Measurements from ENCODE around the gene SDF4.

SDF4 gene

DNA sequence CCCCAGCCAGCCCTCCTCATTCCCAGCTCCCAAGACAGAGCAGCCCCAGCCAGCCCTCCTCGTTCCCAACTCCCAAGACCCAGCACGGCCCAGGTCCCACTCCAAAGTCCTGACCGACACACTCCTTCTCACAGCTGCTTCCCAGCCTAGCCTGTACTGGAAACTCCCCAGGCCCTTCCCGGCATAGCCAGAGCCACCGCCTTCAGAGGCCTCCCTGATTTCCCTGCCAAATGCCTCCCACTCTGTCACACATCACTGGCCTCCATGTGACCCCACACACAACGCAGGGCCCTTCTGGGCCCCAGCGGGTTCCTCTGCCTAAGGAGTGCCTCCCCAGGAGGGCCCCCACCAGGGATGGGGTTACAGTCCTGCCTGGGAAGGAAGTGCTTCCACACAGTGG is 39.0 kb upstream of the SDF4 start:
- ChIA-PET POLR2A (no interaction called here), CTCF (interaction anchor here (0.5 to 1.7 kb wide), 6 partner anchors 20 to 943 kb away, joined by 3 to 4 read pairs (median 3); no protein-coding TSS in a partner anchor)
- Histone ChIP-seq H3K9me3 (ENCODE audit: control insufficient read depth, insufficient read depth, low read depth, low read length) (no peaks in the 10 kb centered on the region), H3K36me3 (ENCODE audit: control insufficient read depth in 2 of 2, insufficient read depth in 1 of 2, low read length in 2 of 2) (peaks cover 7 to 63% of the 10 kb centered on the region in 2 experiments; a peak in 2 of 3 replicates), H3K27ac (ENCODE audit: extremely low read depth, low read depth, low read length) (no peak overlapping the region; the same call in 1 of the 2 replicates), H3K4me3 (ENCODE audit: low read depth, low read length) (no peak overlapping the region), H3K4me1 (ENCODE audit: control insufficient read depth, insufficient read depth, low read length) (0 out of 2 replicates have a peak, but pooled peaks cover 4% of the 10 kb centered on the region)
- TF ChIP-seq ZNF48 (tag by site-specific recombination; IDR thresholded peaks at IDR 0.05) (no peak), ZNF785 (tag by site-specific recombination; IDR thresholded peaks at IDR 0.05) (no peak), ZNF354C (tag by site-specific recombination; IDR thresholded peaks at IDR 0.05; ENCODE audit: borderline replicate concordance, low read depth) (no peak), ZBTB1 (tag by site-specific recombination; IDR thresholded peaks at IDR 0.05) (no peak), ZNF184 (tag by site-specific recombination; IDR thresholded peaks at IDR 0.05) (no peak), ZNF155 (tag by site-specific recombination; IDR thresholded peaks at IDR 0.05) (no peak), ZNF221 (tag by site-specific recombination; IDR thresholded peaks at IDR 0.05; ENCODE audit: borderline replicate concordance) (no peak), ZNF223 (tag by site-specific recombination; IDR thresholded peaks at IDR 0.05) (no peak), OSR2 (tag by site-specific recombination; IDR thresholded peaks at IDR 0.05) (no peak), ZNF335 (tag by site-specific recombination; conservative IDR thresholded peaks at IDR 0.05) (peak; percentile 22; the same call in 1 of the 2 replicates), ZNF623 (tag by site-specific recombination; IDR thresholded peaks at IDR 0.05) (no peak), ZNF311 (tag by site-specific recombination; IDR thresholded peaks at IDR 0.05; ENCODE audit: borderline replicate concordance) (no peak), GLIS2 (tag by site-specific recombination; IDR thresholded peaks at IDR 0.05) (peak; percentile 46; the same call in 1 of the 2 replicates), ZNF114 (tag by site-specific recombination; IDR thresholded peaks at IDR 0.05) (no peak), ZBTB21 (tag by site-specific recombination; IDR thresholded peaks at IDR 0.05) (no peak), ZNF324 (tag by site-specific recombination; IDR thresholded peaks at IDR 0.05) (no peak), WT1 (tag by site-specific recombination; IDR thresholded peaks at IDR 0.05) (no peak), ZFHX2 (tag by site-specific recombination; conservative IDR thresholded peaks at IDR 0.05) (peak; percentile 56), ZNF677 (tag by site-specific recombination; IDR thresholded peaks at IDR 0.05) (no peak), ZNF202 (tag by site-specific recombination; IDR thresholded peaks at IDR 0.05; ENCODE audit: borderline replicate concordance) (no peak), ZBTB48 (tag by site-specific recombination; IDR thresholded peaks at IDR 0.05) (no peak), ZNF391 (tag by site-specific recombination; IDR thresholded peaks at IDR 0.05; ENCODE audit: borderline replicate concordance, low read depth) (no peak), ZNF624 (tag by site-specific recombination; IDR thresholded peaks at IDR 0.05) (no peak), ZNF747 (tag by site-specific recombination; IDR thresholded peaks at IDR 0.05) (no peak), KLF7 (tag by site-specific recombination; IDR thresholded peaks at IDR 0.05; ENCODE audit: borderline replicate concordance) (no peak), ZIC2 (tag by site-specific recombination; IDR thresholded peaks at IDR 0.05) (peak; percentile 54; the same call in 1 of the 2 replicates), EGR2 (tag by site-specific recombination; IDR thresholded peaks at IDR 0.05; ENCODE audit: low read depth) (peak; percentile 70), ZNF768 (tag by site-specific recombination; IDR thresholded peaks at IDR 0.05) (no peak), ZSCAN16 (tag by site-specific recombination; IDR thresholded peaks at IDR 0.05) (no peak), SP7 (tag by site-specific recombination; IDR thresholded peaks at IDR 0.05) (no peak)
- TF ChIP-seq, protein P1, sequence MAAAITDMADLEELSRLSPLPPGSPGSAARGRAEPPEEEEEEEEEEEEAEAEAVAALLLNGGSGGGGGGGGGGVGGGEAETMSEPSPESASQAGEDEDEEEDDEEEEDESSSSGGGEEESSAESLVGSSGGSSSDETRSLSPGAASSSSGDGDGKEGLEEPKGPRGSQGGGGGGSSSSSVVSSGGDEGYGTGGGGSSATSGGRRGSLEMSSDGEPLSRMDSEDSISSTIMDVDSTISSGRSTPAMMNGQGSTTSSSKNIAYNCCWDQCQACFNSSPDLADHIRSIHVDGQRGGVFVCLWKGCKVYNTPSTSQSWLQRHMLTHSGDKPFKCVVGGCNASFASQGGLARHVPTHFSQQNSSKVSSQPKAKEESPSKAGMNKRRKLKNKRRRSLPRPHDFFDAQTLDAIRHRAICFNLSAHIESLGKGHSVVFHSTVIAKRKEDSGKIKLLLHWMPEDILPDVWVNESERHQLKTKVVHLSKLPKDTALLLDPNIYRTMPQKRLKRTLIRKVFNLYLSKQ (tag by site-specific recombination; IDR thresholded peaks at IDR 0.05; ENCODE audit: borderline replicate concordance) = no peak
- TF ChIP-seq, protein P2, sequence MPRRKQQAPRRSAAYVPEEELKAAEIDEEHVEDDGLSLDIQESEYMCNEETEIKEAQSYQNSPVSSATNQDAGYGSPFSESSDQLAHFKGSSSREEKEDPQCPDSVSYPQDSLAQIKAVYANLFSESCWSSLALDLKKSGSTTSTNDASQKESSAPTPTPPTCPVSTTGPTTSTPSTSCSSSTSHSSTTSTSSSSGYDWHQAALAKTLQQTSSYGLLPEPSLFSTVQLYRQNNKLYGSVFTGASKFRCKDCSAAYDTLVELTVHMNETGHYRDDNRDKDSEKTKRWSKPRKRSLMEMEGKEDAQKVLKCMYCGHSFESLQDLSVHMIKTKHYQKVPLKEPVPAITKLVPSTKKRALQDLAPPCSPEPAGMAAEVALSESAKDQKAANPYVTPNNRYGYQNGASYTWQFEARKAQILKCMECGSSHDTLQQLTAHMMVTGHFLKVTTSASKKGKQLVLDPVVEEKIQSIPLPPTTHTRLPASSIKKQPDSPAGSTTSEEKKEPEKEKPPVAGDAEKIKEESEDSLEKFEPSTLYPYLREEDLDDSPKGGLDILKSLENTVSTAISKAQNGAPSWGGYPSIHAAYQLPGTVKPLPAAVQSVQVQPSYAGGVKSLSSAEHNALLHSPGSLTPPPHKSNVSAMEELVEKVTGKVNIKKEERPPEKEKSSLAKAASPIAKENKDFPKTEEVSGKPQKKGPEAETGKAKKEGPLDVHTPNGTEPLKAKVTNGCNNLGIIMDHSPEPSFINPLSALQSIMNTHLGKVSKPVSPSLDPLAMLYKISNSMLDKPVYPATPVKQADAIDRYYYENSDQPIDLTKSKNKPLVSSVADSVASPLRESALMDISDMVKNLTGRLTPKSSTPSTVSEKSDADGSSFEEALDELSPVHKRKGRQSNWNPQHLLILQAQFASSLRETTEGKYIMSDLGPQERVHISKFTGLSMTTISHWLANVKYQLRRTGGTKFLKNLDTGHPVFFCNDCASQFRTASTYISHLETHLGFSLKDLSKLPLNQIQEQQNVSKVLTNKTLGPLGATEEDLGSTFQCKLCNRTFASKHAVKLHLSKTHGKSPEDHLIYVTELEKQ (tag by site-specific recombination; IDR thresholded peaks at IDR 0.05; ENCODE audit: borderline replicate concordance) = no peak
- TF ChIP-seq, protein P3, sequence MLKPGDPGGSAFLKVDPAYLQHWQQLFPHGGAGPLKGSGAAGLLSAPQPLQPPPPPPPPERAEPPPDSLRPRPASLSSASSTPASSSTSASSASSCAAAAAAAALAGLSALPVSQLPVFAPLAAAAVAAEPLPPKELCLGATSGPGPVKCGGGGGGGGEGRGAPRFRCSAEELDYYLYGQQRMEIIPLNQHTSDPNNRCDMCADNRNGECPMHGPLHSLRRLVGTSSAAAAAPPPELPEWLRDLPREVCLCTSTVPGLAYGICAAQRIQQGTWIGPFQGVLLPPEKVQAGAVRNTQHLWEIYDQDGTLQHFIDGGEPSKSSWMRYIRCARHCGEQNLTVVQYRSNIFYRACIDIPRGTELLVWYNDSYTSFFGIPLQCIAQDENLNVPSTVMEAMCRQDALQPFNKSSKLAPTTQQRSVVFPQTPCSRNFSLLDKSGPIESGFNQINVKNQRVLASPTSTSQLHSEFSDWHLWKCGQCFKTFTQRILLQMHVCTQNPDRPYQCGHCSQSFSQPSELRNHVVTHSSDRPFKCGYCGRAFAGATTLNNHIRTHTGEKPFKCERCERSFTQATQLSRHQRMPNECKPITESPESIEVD (tag by site-specific recombination; IDR thresholded peaks at IDR 0.05) = no peak
- TF ChIP-seq, protein P4, sequence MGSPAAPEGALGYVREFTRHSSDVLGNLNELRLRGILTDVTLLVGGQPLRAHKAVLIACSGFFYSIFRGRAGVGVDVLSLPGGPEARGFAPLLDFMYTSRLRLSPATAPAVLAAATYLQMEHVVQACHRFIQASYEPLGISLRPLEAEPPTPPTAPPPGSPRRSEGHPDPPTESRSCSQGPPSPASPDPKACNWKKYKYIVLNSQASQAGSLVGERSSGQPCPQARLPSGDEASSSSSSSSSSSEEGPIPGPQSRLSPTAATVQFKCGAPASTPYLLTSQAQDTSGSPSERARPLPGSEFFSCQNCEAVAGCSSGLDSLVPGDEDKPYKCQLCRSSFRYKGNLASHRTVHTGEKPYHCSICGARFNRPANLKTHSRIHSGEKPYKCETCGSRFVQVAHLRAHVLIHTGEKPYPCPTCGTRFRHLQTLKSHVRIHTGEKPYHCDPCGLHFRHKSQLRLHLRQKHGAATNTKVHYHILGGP (tag by site-specific recombination; IDR thresholded peaks at IDR 0.05) = no peak
